ENCODE results near the gene ANKS3. TPM values are rescaled to one million over a fixed set of nuclear protein-coding genes. Genes with fewer than 3 reads are reported as not detected.

Gene ANKS3
- total and polyA plus RNA-seq, 2 of the 8 experiments (the other 6 are each of a cell fraction or from before 2014, with no cell fraction given): 15.5 to 23.9 TPM

- DNase-seq (ENCODE audit: low read depth in 1 of 2, low spot score in 2 of 2): no peak
- no peaks in the 10 kb centered on the region for H3K9me3 ChIP-seq (ENCODE audit: insufficient read depth in 2 of 2, low read depth in 1 of 2, low read length in 1 of 2)
These were observed 35.0 kb downstream of the ANKS3 start for GRCh38 chr16:4699046-4699556.

More at GRCh38 chr16:4699046-4699556, 35.0 kb downstream of the ANKS3 start:
- POLR2A ChIA-PET (ENCODE audit: partially characterized antibody): interaction anchor here (1.1 to 1.2 kb wide), 3 partner anchors 13 to 78 kb away, joined by 3 read pairs; no protein-coding TSS in a partner anchor
- no peaks in the 10 kb centered on the region; a peak in 2 of 7 replicates for H3K4me1 ChIP-seq (replicated peaks in 1 of 4; ENCODE audit: control insufficient read depth in 3 of 4, insufficient read depth in 4 of 4, low read length in 3 of 4)
- H2BK5ac ChIP-seq (ENCODE audit: low read depth, low read length): no peak overlapping the region
- H2AK5ac ChIP-seq (ENCODE audit: low read depth, low read length): no peak overlapping the region
- no peak overlapping the region for H2AFZ ChIP-seq (ENCODE audit: low read length)
- no peak overlapping the region for H4K5ac ChIP-seq (ENCODE audit: insufficient read length, low read depth, low read length)
- 94% methylated on average over 18 of the region's 19 CpGs; no CpG with 5 or more reads in 1 of the 2 experiments for whole genome bisulfite sequencing, 2 experiments (ENCODE audit: extremely low coverage in 1 of 2, insufficient coverage in 1 of 2, insufficient read length in 1 of 2, insufficient replicate concordance in 2 of 2, low coverage in 1 of 2, low lambda C conversion rate in 2 of 2, missing lambda C conversion rate in 1 of 2)
- H3K56ac ChIP-seq (replicated peaks; ENCODE audit: insufficient read length, low read depth, low read length): no peak overlapping the region
- H4K91ac ChIP-seq (replicated peaks; ENCODE audit: insufficient read length, low read length): no peak overlapping the region
- no peak overlapping the region; a peak in 1 of 7 replicates for H3K9ac ChIP-seq (replicated peaks in 1 of 4; ENCODE audit: extremely low read depth in 1 of 4, low read depth in 3 of 4, low read length in 3 of 4)
- peaks cover 0 to under 1% of the 10 kb centered on the region in 2 experiments; a peak in 1 of 4 replicates for H3K79me2 ChIP-seq (ENCODE audit: control insufficient read depth in 1 of 2, insufficient read depth in 2 of 2, low read length in 2 of 2)
- no peak overlapping the region for H3K4ac ChIP-seq (replicated peaks; ENCODE audit: insufficient read length, low read depth, low read length)
- no peak for FAIRE-seq
- no peak overlapping the region for H3K18ac ChIP-seq (ENCODE audit: extremely low read depth, low read length)
- H2BK12ac ChIP-seq (ENCODE audit: low read depth, low read length): no peak overlapping the region
- H4K8ac ChIP-seq (ENCODE audit: extremely low read depth, insufficient read depth, low read length): no peak overlapping the region
- peaks cover 0 to 23% of the 10 kb centered on the region in 2 experiments for H4K20me1 ChIP-seq (replicated peaks in 1 of 2; ENCODE audit: control insufficient read depth in 1 of 2, insufficient read depth in 2 of 2, low read length in 2 of 2)
- H2BK20ac ChIP-seq (ENCODE audit: low read length): no peak overlapping the region
- no peak overlapping the region for H3K14ac ChIP-seq (ENCODE audit: insufficient read length)
- no peak for TF ChIP-seq KDM4A (IDR thresholded peaks at IDR 0.05; ENCODE audit: low read depth, low read length, severe bottlenecking)
- peak; percentile 22; the same call in 1 of the 2 replicates for TF ChIP-seq POLR2AphosphoS5 (IDR thresholded peaks at IDR 0.05; ENCODE audit: low read depth, low read length)
- H3K4me2 ChIP-seq (ENCODE audit: insufficient read depth in 1 of 2, low read depth in 2 of 2, low read length in 2 of 2): no peak overlapping the region
- no peak overlapping the region for H2BK15ac ChIP-seq (ENCODE audit: low read length)
- H3K4me3 ChIP-seq (ENCODE audit: extremely low read depth in 1 of 4, insufficient read depth in 2 of 4, low read depth in 3 of 4, low read length in 4 of 4): no peak overlapping the region
- H3K23ac ChIP-seq (ENCODE audit: insufficient read length): no peak overlapping the region
- CTCF ChIA-PET (ENCODE audit: partially characterized antibody): no interaction called here
- no peak overlapping the region for H3K27ac ChIP-seq (ENCODE audit: low read depth, low read length)
- peaks cover 21 to 43% (median 42%) of the 10 kb centered on the region in 4 experiments for H3K36me3 ChIP-seq (ENCODE audit: control insufficient read depth in 2 of 4, insufficient read depth in 4 of 4, low read length in 3 of 4)
- no peaks in the 10 kb centered on the region for H3K79me1 ChIP-seq (ENCODE audit: low read depth, low read length)
- no peak overlapping the region for H2BK120ac ChIP-seq (replicated peaks; ENCODE audit: low read depth, low read length)
- no peaks in the 10 kb centered on the region for H3K27me3 ChIP-seq (replicated peaks in 1 of 4; ENCODE audit: control insufficient read depth in 3 of 4, extremely low read depth in 1 of 4, insufficient read depth in 3 of 4, low read length in 3 of 4)
- H3K23me2 ChIP-seq (ENCODE audit: low read depth, low read length): peaks cover under 1% of the 10 kb centered on the region; the same call in 1 of the 2 replicates

Measured in H1 (cell line).